Right ventricle myocardium superior (tissue), 1 donor: ENCODE measurements around the gene FOXA1. TPM values are rescaled to one million over a fixed set of nuclear protein-coding genes. Genes with fewer than 3 reads are reported as not detected.
A peak's percentile ranks its signal among the peaks of the same experiment; 100 is the strongest.

Experiments
- ATAC-seq: fragments of 200-7000 bp; cut with Tn5 transposase; one replicate; pipeline ENCODE4 v1.9.1; 2020; ENCODE audit warnings: mild to moderate bottlenecking; ENCODE audit not compliant: poor library complexity
- DNase-seq: peaks from one replicate; pipeline ENCODE4 v3.0.0-alpha.2; 2020
- intact Hi-C: fragments of 100-400 bp; cut with DNase I; formaldehyde crosslinking; loops from one replicate; pipeline ENCODE4 v1.11.2; 2022
- total RNA-seq: library from RNA; stranded (reverse); fragmentation: NEBNext Ultra II Directional; extraction: Animal tissue kit (Norgen Biotek cat#: 25700); gene quantifications from one replicate; pipeline ENCODE4 v1.2.1, GENCODE V29; 2021
- donor health status: DM: no; HTN: yes; CAD: no; lungs with severe emphysema.

The FOXA1 gene
- total RNA-seq, 1 donor from 2014 or later = not detected

GRCh38 chr14:37606678-37607077 is 11.6 kb upstream of the FOXA1 start:
- no peak for ATAC-seq
- DNase-seq = no peak
- intact Hi-C loops = no loop called here

GRCh38 chr14:37603688-37604251 is 8.7 kb upstream of the FOXA1 start:
- intact Hi-C loops = no loop called here

GRCh38 chr14:37602605-37603453 is 7.8 kb upstream of the FOXA1 start:
- intact Hi-C loops = no loop called here
- DNase-seq (no peak), ATAC-seq (no peak)

More at GRCh38 chr14:37603688-37604251, 8.7 kb upstream of the FOXA1 start:
- DNase-seq (no peak), ATAC-seq (no peak)

GRCh38 chr14:37601865-37602264 is 6.8 kb upstream of the FOXA1 start:
- no peak for DNase-seq
- ATAC-seq = no peak

GRCh38 chr14:37600880-37601741 is 6.1 kb upstream of the FOXA1 start:
- intact Hi-C loops = no loop called here
- ATAC-seq (no peak), DNase-seq (no peak)

More at GRCh38 chr14:37601865-37602264, 6.8 kb upstream of the FOXA1 start:
- intact Hi-C loops = no loop called here

GRCh38 chr14:37599507-37600368 is 4.7 kb upstream of the FOXA1 start:
- intact Hi-C loops = no loop called here
- DNase-seq (no peak), ATAC-seq (no peak)

- DNase-seq = no peak
- intact Hi-C loops = no loop called here
These were observed 3.9 kb upstream of the FOXA1 start for GRCh38 chr14:37598747-37599506.

GRCh38 chr14:37597914-37598746 is 3.1 kb upstream of the FOXA1 start:
- ATAC-seq = no peak
- no peak for DNase-seq
- intact Hi-C loops = no loop called here

More at GRCh38 chr14:37598747-37599506, 3.9 kb upstream of the FOXA1 start:
- no peak for ATAC-seq

- intact Hi-C loops = no loop called here
- ATAC-seq (no peak), DNase-seq (no peak)
These were observed 2.5 kb upstream of the FOXA1 start for GRCh38 chr14:37597538-37597913.

GRCh38 chr14:37596790-37597472 is 1.9 kb upstream of the FOXA1 start:
- ATAC-seq (no peak), DNase-seq (no peak)
- intact Hi-C loops = no loop called here

GRCh38 chr14:37595809-37596621 is 966 bp upstream of the FOXA1 start:
- intact Hi-C loops = no loop called here
- DNase-seq = no peak
- peak; percentile 30 for ATAC-seq

- intact Hi-C loops = no loop called here
- DNase-seq = no peak
- ATAC-seq = no peak
These were observed 645 bp downstream of the FOXA1 start for GRCh38 chr14:37594238-37594970.

GRCh38 chr14:37593511-37594237 is 1.4 kb downstream of the FOXA1 start:
- intact Hi-C loops = no loop called here
- ATAC-seq (no peak), DNase-seq (no peak)
